ENCODE data around the gene MX1. TPM values are rescaled to one million over a fixed set of nuclear protein-coding genes. Genes with fewer than 3 reads are reported as not detected.

MX1 gene
- total and polyA plus RNA-seq, 12 donors = 14.0 to 44.4 (median 26.4) TPM

- DNase-seq = no peak
- Histone ChIP-seq H3K4me3 (no peak overlapping the region), H3K27me3 (no peaks in the 10 kb centered on the region), H3K36me3 (replicated peaks in 1 of 2) (peaks cover 0 to 36% of the 10 kb centered on the region in 2 donors), H3K27ac (no peak overlapping the region), H3K4me1 (replicated peaks in 1 of 2) (no peaks in the 10 kb centered on the region), H3K9me3 (replicated peaks in 1 of 3) (peaks cover 0 to 8% (median 0%) of the 10 kb centered on the region in 3 donors)
- TF ChIP-seq CTCF (IDR thresholded peaks at IDR 0.05) (no peak), POLR2A (IDR thresholded peaks at IDR 0.05) (no peak)
- 76 to 97% (median 90%) methylated on average over 10 of the region's 10 CpGs for WGBS, 4 donors
- intact Hi-C loops (cut with DNase I) = no loop called here
Measured at GRCh38 chr21:41432562-41433460, 6.8 kb downstream of the MX1 start.

DNA sequence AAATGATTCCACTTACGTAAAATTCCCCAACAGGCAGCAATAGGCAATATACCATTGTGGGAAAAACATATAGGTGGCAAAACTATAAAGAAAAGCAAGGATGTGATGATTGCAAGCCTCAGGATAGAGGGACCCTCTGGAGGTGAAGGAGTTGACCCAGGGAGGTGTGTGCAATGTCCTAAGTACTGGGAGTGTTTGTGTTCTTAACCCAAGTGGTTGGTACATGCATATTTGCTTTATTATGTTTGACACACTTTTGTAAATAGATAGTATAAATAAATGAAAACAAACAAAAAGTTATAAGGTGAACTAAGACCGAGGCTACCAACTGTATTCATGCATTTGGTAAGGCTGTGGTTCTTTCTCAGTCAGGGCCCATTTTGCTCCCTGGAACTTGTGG is 7.5 kb downstream of the MX1 start:
- no peak for DNase-seq
- intact Hi-C loops (cut with DNase I) = no loop called here
- Histone ChIP-seq H3K4me3 (no peak overlapping the region), H3K27me3 (no peaks in the 10 kb centered on the region), H3K36me3 (replicated peaks in 1 of 2) (peaks cover 0 to 38% of the 10 kb centered on the region in 2 donors), H3K27ac (no peak overlapping the region), H3K9me3 (replicated peaks in 1 of 3) (peaks cover 0 to 8% (median 0%) of the 10 kb centered on the region in 3 donors), H3K4me1 (replicated peaks in 1 of 2) (no peaks in the 10 kb centered on the region)
- 92 to 100% (median 97%) methylated on average over 2 of the region's 2 CpGs for WGBS, 4 donors
- TF ChIP-seq POLR2A (IDR thresholded peaks at IDR 0.05) (no peak), CTCF (IDR thresholded peaks at IDR 0.05) (no peak)

GRCh38 chr21:41435706-41436105 is 9.7 kb downstream of the MX1 start:
- Histone ChIP-seq H3K4me1 (replicated peaks in 1 of 2) (no peaks in the 10 kb centered on the region), H3K36me3 (replicated peaks in 1 of 2) (peaks cover 0 to 40% of the 10 kb centered on the region in 2 donors), H3K27me3 (no peaks in the 10 kb centered on the region), H3K4me3 (no peak overlapping the region), H3K27ac (no peak overlapping the region), H3K9me3 (replicated peaks in 1 of 3) (peaks cover 0 to 8% (median 0%) of the 10 kb centered on the region in 3 donors)
- TF ChIP-seq POLR2A (IDR thresholded peaks at IDR 0.05) (no peak), CTCF (IDR thresholded peaks at IDR 0.05) (no peak)
- WGBS, 4 donors = 95 to 99% (median 98%) methylated on average over 8 to 11 of the region's 11 CpGs
- intact Hi-C loops (cut with DNase I) = no loop called here
- no peak for DNase-seq

GRCh38 chr21:41437729-41438128 is 11.7 kb downstream of the MX1 start:
- Histone ChIP-seq H3K4me3 (no peak overlapping the region), H3K27me3 (no peaks in the 10 kb centered on the region), H3K4me1 (replicated peaks in 1 of 2) (no peaks in the 10 kb centered on the region), H3K36me3 (replicated peaks in 1 of 2) (peaks cover 0 to 48% of the 10 kb centered on the region in 2 donors), H3K9me3 (replicated peaks in 1 of 3) (peaks cover 0 to 8% (median 0%) of the 10 kb centered on the region in 3 donors), H3K27ac (no peak overlapping the region)
- intact Hi-C loops (cut with DNase I) = no loop called here
- 70 to 84% (median 79%) methylated on average over 1 to 2 of the region's 2 CpGs for WGBS, 4 donors
- no peak for DNase-seq
- no peak for TF ChIP-seq CTCF (IDR thresholded peaks at IDR 0.05)
- no peak for TF ChIP-seq POLR2A (IDR thresholded peaks at IDR 0.05)

All from adrenal gland (tissue), 12 donors.